ENCODE results near the gene PODNL1.

PODNL1 gene

GRCh38 chr19:13946414-13946813, 8.2 kb upstream of the PODNL1 start:
- Histone ChIP-seq H3K4me3 (ENCODE audit: low read depth, low read length) (no peak overlapping the region), H3K9me3 (ENCODE audit: control insufficient read depth, insufficient read depth, low read depth, low read length) (no peaks in the 10 kb centered on the region), H3K36me3 (ENCODE audit: control insufficient read depth in 2 of 2, insufficient read depth in 1 of 2, low read length in 2 of 2) (no peaks in the 10 kb centered on the region), H3K4me1 (ENCODE audit: control insufficient read depth, insufficient read depth, low read length) (no peaks in the 10 kb centered on the region), H3K27ac (ENCODE audit: extremely low read depth, low read depth, low read length) (no peak overlapping the region)
- CTCF ChIA-PET = no interaction called here
- TF ChIP-seq ZNF146 (tag by site-specific recombination; IDR thresholded peaks at IDR 0.05) (no peak), ZNF302 (tag by site-specific recombination; IDR thresholded peaks at IDR 0.05; ENCODE audit: low read depth) (no peak), ZNF366 (tag by site-specific recombination; conservative IDR thresholded peaks at IDR 0.05) (no peak), ZNF132 (tag by site-specific recombination; IDR thresholded peaks at IDR 0.05; ENCODE audit: borderline replicate concordance) (no peak), ZNF473 (tag by site-specific recombination; IDR thresholded peaks at IDR 0.05) (no peak), OVOL3 (tag by site-specific recombination; IDR thresholded peaks at IDR 0.05) (no peak), ZBTB17 (tag by site-specific recombination; IDR thresholded peaks at IDR 0.05) (no peak), PRDM4 (tag by site-specific recombination; IDR thresholded peaks at IDR 0.05) (no peak), YY2 (tag by site-specific recombination; IDR thresholded peaks at IDR 0.05) (no peak), ZNF558 (tag by site-specific recombination; IDR thresholded peaks at IDR 0.05) (no peak), ZSCAN16 (tag by site-specific recombination; IDR thresholded peaks at IDR 0.05) (no peak), TCF7L2 (IDR thresholded peaks at IDR 0.05; ENCODE audit: borderline replicate concordance, low read depth, low read length) (no peak), ZNF585B (tag by site-specific recombination; IDR thresholded peaks at IDR 0.05) (no peak), ZNF785 (tag by site-specific recombination; IDR thresholded peaks at IDR 0.05) (no peak), ZNF335 (tag by site-specific recombination; conservative IDR thresholded peaks at IDR 0.05) (no peak), ZSCAN30 (tag by site-specific recombination; IDR thresholded peaks at IDR 0.05) (no peak)
- TF ChIP-seq, protein P1, sequence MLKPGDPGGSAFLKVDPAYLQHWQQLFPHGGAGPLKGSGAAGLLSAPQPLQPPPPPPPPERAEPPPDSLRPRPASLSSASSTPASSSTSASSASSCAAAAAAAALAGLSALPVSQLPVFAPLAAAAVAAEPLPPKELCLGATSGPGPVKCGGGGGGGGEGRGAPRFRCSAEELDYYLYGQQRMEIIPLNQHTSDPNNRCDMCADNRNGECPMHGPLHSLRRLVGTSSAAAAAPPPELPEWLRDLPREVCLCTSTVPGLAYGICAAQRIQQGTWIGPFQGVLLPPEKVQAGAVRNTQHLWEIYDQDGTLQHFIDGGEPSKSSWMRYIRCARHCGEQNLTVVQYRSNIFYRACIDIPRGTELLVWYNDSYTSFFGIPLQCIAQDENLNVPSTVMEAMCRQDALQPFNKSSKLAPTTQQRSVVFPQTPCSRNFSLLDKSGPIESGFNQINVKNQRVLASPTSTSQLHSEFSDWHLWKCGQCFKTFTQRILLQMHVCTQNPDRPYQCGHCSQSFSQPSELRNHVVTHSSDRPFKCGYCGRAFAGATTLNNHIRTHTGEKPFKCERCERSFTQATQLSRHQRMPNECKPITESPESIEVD (tag by site-specific recombination; IDR thresholded peaks at IDR 0.05) = no peak
- TF ChIP-seq, protein P2, sequence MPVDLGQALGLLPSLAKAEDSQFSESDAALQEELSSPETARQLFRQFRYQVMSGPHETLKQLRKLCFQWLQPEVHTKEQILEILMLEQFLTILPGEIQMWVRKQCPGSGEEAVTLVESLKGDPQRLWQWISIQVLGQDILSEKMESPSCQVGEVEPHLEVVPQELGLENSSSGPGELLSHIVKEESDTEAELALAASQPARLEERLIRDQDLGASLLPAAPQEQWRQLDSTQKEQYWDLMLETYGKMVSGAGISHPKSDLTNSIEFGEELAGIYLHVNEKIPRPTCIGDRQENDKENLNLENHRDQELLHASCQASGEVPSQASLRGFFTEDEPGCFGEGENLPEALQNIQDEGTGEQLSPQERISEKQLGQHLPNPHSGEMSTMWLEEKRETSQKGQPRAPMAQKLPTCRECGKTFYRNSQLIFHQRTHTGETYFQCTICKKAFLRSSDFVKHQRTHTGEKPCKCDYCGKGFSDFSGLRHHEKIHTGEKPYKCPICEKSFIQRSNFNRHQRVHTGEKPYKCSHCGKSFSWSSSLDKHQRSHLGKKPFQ (tag by site-specific recombination; IDR thresholded peaks at IDR 0.05) = no peak
- POLR2A ChIA-PET = no interaction called here

- Histone ChIP-seq H3K4me1 (ENCODE audit: control insufficient read depth, insufficient read depth, low read length) (no peaks in the 10 kb centered on the region), H3K27ac (ENCODE audit: extremely low read depth, low read depth, low read length) (no peak overlapping the region), H3K9me3 (ENCODE audit: control insufficient read depth, insufficient read depth, low read depth, low read length) (no peaks in the 10 kb centered on the region), H3K4me3 (ENCODE audit: low read depth, low read length) (no peak overlapping the region), H3K36me3 (ENCODE audit: control insufficient read depth in 2 of 2, insufficient read depth in 1 of 2, low read length in 2 of 2) (no peaks in the 10 kb centered on the region; a peak in 1 of 3 replicates)
- TF ChIP-seq ZBTB6 (tag by site-specific recombination; IDR thresholded peaks at IDR 0.05) (no peak), ZNF169 (tag by site-specific recombination; IDR thresholded peaks at IDR 0.05) (no peak), ZNF548 (tag by site-specific recombination; IDR thresholded peaks at IDR 0.05) (no peak)
- ChIA-PET POLR2A (interaction anchor here (0.6 kb wide), 1 partner anchor 69 kb away, joined by 7 read pairs; no protein-coding TSS in a partner anchor), CTCF (no interaction called here)
Observed at GRCh38 chr19:13942023-13942684, 3.9 kb upstream of the PODNL1 start.

All from HEK293 (cell line).